BLaER1 (cell line): ENCODE data around the gene XCL1.
A peak's percentile ranks its signal among the peaks of the same experiment; 100 is the strongest.
"Not testable (repeated sequence)": the region's sequence is repeated elsewhere in the genome, so short reads cannot be mapped to it uniquely, and the experiment has no call there.

Source experiments
- H3K27ac ChIP-seq: shearing (Covaris generic); formaldehyde crosslinking; 2 replicates; pipeline ENCODE4 v1.8.1; 2022
- H3K27me3 ChIP-seq: shearing (Covaris generic); formaldehyde crosslinking; 2 replicates; pipeline ENCODE4 v1.8.1; 2022
- H3K36me3 ChIP-seq: shearing (Covaris generic); formaldehyde crosslinking; 2 replicates; pipeline ENCODE4 v1.8.1; 2022
- H3K4me1 ChIP-seq: shearing (Covaris generic); formaldehyde crosslinking; 2 replicates; pipeline ENCODE4 v1.8.1; 2022
- H3K4me2 ChIP-seq: shearing (Covaris generic); formaldehyde crosslinking; 2 replicates; pipeline ENCODE4 v1.8.1; 2022
- H3K4me3 ChIP-seq: shearing (Covaris generic); formaldehyde crosslinking; 2 replicates; pipeline ENCODE4 v1.8.1; 2022
- H3K9ac ChIP-seq: shearing (Covaris generic); formaldehyde crosslinking; 2 replicates; pipeline ENCODE4 v1.8.1; 2022
- H3K9me3 ChIP-seq: shearing (Covaris generic); formaldehyde crosslinking; 2 replicates; pipeline ENCODE4 v1.8.1; 2022
- H4K20me1 ChIP-seq: shearing (Covaris generic); formaldehyde crosslinking; 2 replicates; pipeline ENCODE4 v1.8.1; 2022
- Cebpa-rat ChIP-seq: shearing (Covaris generic); IDR thresholded peaks from 2 replicates; pipeline ENCODE4 v1.8.1; 2022

Gene XCL1, protein sequence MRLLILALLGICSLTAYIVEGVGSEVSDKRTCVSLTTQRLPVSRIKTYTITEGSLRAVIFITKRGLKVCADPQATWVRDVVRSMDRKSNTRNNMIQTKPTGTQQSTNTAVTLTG

GRCh38 chr1:168576245-168576688, at the start of gene XCL1:
Gene XCL1 (plus strand): TSS chr1:168576605. CDS start chr1:168576638, 33 bp downstream.
- not testable (repeated sequence) for H3K9ac ChIP-seq, H3K9me3 ChIP-seq, H4K20me1 ChIP-seq, H3K4me2 ChIP-seq, H3K4me1 ChIP-seq, H3K27ac ChIP-seq, H3K27me3 ChIP-seq, H3K36me3 ChIP-seq, H3K4me3 ChIP-seq

GRCh38 chr1:168529518-168529917, 46.9 kb upstream of the XCL1 start:
- Histone ChIP-seq H3K27me3 (no peaks in the 10 kb centered on the region), H3K4me2 (no peak overlapping the region), H3K9me3 (no peaks in the 10 kb centered on the region), H3K4me1 (peaks cover 15% of the 10 kb centered on the region), H3K9ac (no peak overlapping the region), H3K4me3 (no peak overlapping the region), H4K20me1 (no peaks in the 10 kb centered on the region), H3K27ac (no peak overlapping the region), H3K36me3 (no peaks in the 10 kb centered on the region)
- TF ChIP-seq Cebpa-rat: no peak

DNA sequence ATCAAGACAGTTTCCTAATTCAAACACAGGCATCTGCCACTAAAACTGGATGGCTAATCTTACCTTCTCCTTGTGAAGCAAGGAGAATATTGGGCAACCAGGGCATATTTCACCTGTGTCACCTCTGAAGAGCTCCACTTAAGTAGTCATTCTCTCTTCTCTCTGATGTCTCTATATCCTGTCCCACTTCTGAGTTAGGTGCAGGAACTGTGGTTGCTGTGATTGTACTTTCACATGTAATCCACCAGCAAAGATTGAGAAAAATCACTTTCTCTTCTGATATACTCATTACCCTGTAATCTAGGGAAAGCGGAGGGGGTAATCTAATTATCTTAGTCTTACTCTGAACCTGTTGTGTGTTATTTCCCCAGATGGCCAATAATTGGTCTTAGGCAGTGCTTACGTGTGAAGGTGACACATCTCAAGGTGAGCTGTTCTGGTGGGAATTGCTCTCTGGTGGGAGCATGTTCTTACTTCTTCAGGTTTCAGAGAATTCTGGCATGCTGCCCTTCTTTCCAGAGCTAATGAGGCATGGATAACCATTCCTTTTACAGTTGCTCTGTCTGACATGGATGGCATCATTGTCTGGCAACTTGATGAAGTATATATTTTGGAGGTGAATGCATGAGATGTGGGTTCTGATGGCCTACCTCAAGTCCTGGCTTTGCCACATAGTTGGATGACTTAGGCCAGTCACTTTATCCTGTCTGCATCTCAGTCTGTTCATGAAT, 44.6 kb upstream of the XCL1 start:
- no peak overlapping the region for H3K4me3 ChIP-seq
- H3K9ac ChIP-seq: no peak overlapping the region
- no peaks in the 10 kb centered on the region for H4K20me1 ChIP-seq
- no peaks in the 10 kb centered on the region for H3K9me3 ChIP-seq
- no peak overlapping the region for H3K27ac ChIP-seq
- TF ChIP-seq Cebpa-rat: no peak
- no peaks in the 10 kb centered on the region for H3K27me3 ChIP-seq
- no peak overlapping the region for H3K4me2 ChIP-seq
- H3K4me1 ChIP-seq: peaks cover 38% of the 10 kb centered on the region
- H3K36me3 ChIP-seq: no peaks in the 10 kb centered on the region

DNA sequence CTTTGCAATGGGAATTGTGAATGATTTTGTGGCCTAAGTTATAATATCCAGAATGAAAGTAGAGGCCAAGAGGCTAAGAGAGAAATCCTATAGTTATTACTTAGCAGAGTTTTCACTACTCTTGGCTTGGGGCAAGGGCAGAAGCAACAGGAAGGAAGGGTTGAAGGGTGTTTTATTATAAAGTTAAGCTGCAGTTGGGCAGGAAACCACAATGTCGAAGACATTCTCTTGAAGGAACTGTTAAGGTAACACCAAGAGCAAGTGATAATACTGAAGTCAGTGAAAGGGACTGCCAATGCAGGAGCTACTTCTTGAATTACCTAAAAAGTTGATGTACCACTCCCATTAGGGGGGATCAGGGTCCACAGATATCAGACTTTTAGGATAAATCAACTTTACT, 40.9 kb upstream of the XCL1 start:
- no peak for TF ChIP-seq Cebpa-rat
- Histone ChIP-seq H3K4me2 (peak overlapping the region; percentile 77), H3K27me3 (no peaks in the 10 kb centered on the region), H3K4me3 (peak overlapping the region; percentile 17; the same call in 1 of the 2 replicates), H3K9me3 (peaks cover 4% of the 10 kb centered on the region; the same call in 1 of the 2 replicates), H4K20me1 (no peaks in the 10 kb centered on the region), H3K27ac (peak overlapping the region; percentile 82), H3K4me1 (peaks cover 41% of the 10 kb centered on the region), H3K9ac (0 out of 2 replicates have a peak overlapping the region, but pooled peaks have one; percentile 7), H3K36me3 (no peaks in the 10 kb centered on the region)

DNA sequence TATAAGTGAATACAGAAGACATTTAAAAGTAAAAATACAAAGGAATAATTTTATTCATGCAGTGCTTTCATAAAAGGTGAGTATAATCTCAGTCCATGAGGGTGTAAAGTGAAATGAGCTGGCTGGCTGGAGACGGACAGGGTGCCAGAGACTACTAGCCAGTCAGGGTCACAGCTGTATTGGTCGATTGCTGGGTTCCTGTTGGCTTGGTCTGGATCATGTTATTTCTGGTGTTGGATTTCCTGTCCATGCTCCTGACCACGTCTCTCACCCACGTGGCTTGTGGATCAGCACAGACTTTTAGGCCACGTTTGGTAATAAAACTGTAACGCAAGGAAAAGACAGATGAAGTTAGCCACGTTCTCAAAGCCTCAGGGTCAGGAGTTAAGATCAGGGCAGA, 35.6 kb upstream of the XCL1 start:
- H3K9ac ChIP-seq, H4K20me1 ChIP-seq, H3K4me3 ChIP-seq, H3K27me3 ChIP-seq, H3K36me3 ChIP-seq, H3K9me3 ChIP-seq, H3K4me2 ChIP-seq, H3K27ac ChIP-seq: not testable (repeated sequence)
- peaks cover 13% of the 10 kb centered on the region for H3K4me1 ChIP-seq

DNA sequence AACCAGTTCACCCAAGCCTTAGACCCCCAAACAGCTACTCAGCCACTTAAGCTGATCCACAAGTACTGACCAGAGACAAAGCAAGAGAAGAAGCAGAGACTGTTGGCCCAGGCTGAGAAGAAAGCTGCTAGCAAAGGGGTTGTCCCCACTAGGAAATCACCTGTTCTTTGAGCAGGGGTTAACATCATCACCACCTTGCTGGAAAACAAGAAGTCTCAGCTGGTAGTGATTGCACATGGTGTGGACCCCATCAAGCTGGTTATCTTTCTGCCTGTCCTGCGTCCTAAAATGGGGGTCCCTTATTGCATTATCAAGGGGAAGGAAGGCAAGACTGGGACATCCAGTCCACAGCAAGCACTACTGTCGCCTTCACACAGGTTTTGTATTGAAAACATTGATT, 33.4 kb upstream of the XCL1 start:
- H4K20me1 ChIP-seq, H3K4me1 ChIP-seq, H3K9ac ChIP-seq, H3K36me3 ChIP-seq, H3K9me3 ChIP-seq, H3K27ac ChIP-seq, H3K4me3 ChIP-seq, H3K4me2 ChIP-seq, H3K27me3 ChIP-seq: not testable (repeated sequence)

DNA sequence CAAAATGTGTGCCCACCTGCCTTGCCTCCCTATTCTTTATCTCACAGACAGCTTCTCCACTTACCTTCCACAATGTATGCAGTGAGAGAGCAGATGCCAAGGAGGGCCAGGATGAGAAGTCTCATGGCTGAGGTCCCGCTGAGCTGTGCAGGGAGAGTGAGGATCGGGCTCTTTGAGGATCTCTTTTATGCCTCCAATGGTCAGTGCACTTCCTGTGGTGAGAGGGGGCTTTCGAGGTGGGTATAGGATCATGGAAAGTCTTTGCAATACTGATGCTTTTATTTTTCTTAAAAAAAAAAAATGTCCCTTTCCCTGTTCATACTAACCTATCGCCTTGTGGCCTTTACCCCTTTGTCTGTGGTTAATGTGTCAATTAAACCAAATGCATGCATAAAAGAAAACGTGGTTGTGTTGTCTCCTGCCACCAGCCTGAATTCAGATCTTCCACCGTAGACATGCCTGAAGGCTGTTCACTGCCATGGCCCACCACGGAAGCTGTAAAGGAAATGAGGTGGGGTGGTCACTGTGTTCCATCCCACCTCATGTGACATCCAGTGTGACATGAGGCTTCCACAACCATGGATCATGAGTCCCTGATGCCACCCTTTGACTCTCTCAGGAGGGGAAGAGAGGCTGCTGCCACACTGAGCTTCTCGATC, 32.4 kb upstream of the XCL1 start, which contains the start of gene XCL2:
Gene XCL2, minus strand, starts transcription at position 158 of the 659 bp plus-strand sequence. Its CDS starts 33 bp downstream, at position 125.
- not testable (repeated sequence) for H4K20me1 ChIP-seq, H3K4me2 ChIP-seq

GRCh38 chr1:168545678-168546552, 30.5 kb upstream of the XCL1 start:
- not testable (repeated sequence) for H3K4me2 ChIP-seq, H3K9ac ChIP-seq, H4K20me1 ChIP-seq, H3K27ac ChIP-seq, H3K27me3 ChIP-seq, H3K4me1 ChIP-seq, H3K4me3 ChIP-seq, H3K9me3 ChIP-seq, H3K36me3 ChIP-seq

More for the DNA sequence above, 32.4 kb upstream of the XCL1 start, which contains the start of gene XCL2:
- H3K36me3 ChIP-seq, H3K9ac ChIP-seq, H3K27ac ChIP-seq, H3K9me3 ChIP-seq, H3K4me3 ChIP-seq, H3K27me3 ChIP-seq, H3K4me1 ChIP-seq: not testable (repeated sequence)

GRCh38 chr1:168546553-168546895, 29.9 kb upstream of the XCL1 start:
- H3K9ac ChIP-seq, H3K36me3 ChIP-seq, H3K27me3 ChIP-seq, H3K4me2 ChIP-seq, H3K4me3 ChIP-seq, H3K4me1 ChIP-seq, H3K27ac ChIP-seq, H4K20me1 ChIP-seq, H3K9me3 ChIP-seq: not testable (repeated sequence)

DNA sequence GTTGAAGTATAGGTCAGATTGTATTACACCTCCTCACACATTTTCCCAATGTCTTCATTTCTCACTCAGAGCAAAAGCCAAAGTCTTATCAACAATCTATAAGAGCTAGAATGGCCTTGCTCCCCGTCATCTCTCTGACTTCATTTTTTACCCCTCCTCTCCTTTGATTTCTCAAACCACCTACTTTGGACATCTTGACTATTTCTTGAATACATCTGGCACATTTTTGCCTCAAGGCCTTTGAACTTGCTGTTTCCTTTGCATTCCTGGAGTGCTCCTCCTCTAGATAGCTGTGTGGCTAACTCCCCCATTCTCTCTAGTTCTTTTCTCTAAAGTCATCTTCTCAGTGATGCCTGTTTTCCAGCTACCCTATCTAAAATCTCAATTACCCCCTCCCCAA, 25.4 kb upstream of the XCL1 start:
- H4K20me1 ChIP-seq: no peaks in the 10 kb centered on the region
- no peak overlapping the region for H3K4me3 ChIP-seq
- H3K27ac ChIP-seq: no peak overlapping the region
- H3K27me3 ChIP-seq: no peaks in the 10 kb centered on the region
- H3K4me1 ChIP-seq: no peaks in the 10 kb centered on the region
- no peaks in the 10 kb centered on the region for H3K36me3 ChIP-seq
- 0 out of 2 replicates have a peak, but pooled peaks cover 4% of the 10 kb centered on the region for H3K9me3 ChIP-seq
- TF ChIP-seq Cebpa-rat: no peak
- no peak overlapping the region for H3K9ac ChIP-seq
- no peak overlapping the region for H3K4me2 ChIP-seq
